Pons (tissue), 1 donor: ENCODE data around the gene CDH13.

Source experiments
- DNase-seq: peaks from one replicate; pipeline ENCODE4 v3.0.0-alpha.2; 2016; ENCODE audit warnings: low spot score

CDH13 gene

GRCh38 chr16:83515395-83515794, 888.6 kb downstream of the CDH13 start:
- no peak for DNase-seq

GRCh38 chr16:83516931-83517330, 890.2 kb downstream of the CDH13 start:
- DNase-seq: no peak

- no peak for DNase-seq
These were observed 890.6 kb downstream of the CDH13 start for GRCh38 chr16:83517398-83517797.

GRCh38 chr16:83520596-83520995, 893.8 kb downstream of the CDH13 start:
- DNase-seq: no peak

GRCh38 chr16:83530293-83530692, 903.5 kb downstream of the CDH13 start:
- no peak for DNase-seq

GRCh38 chr16:83532634-83533033, 905.9 kb downstream of the CDH13 start:
- no peak for DNase-seq

- no peak for DNase-seq
These were observed 906.4 kb downstream of the CDH13 start for GRCh38 chr16:83533193-83533592.

GRCh38 chr16:83538707-83539106, 911.9 kb downstream of the CDH13 start:
- DNase-seq: no peak

- no peak for DNase-seq
These were observed 913.1 kb downstream of the CDH13 start for GRCh38 chr16:83539736-83540490.

- no peak for DNase-seq
These were observed 914.5 kb downstream of the CDH13 start for GRCh38 chr16:83541231-83541630.

- no peak for DNase-seq
These were observed 915.7 kb downstream of the CDH13 start for GRCh38 chr16:83542491-83542890.

- DNase-seq: no peak
These were observed 922.8 kb downstream of the CDH13 start for GRCh38 chr16:83549316-83550182.

- DNase-seq: no peak
These were observed 923.4 kb downstream of the CDH13 start for GRCh38 chr16:83550183-83550569.

GRCh38 chr16:83552228-83552627, 925.5 kb downstream of the CDH13 start:
- DNase-seq: no peak

- no peak for DNase-seq
These were observed 926.2 kb downstream of the CDH13 start for GRCh38 chr16:83552930-83553329.

- DNase-seq: no peak
These were observed 927.3 kb downstream of the CDH13 start for GRCh38 chr16:83554096-83554495.

GRCh38 chr16:83554540-83554939, 927.8 kb downstream of the CDH13 start:
- no peak for DNase-seq

GRCh38 chr16:83561876-83562275, 935.1 kb downstream of the CDH13 start:
- no peak for DNase-seq

GRCh38 chr16:83568345-83568744, 941.6 kb downstream of the CDH13 start:
- no peak for DNase-seq

- DNase-seq: no peak
These were observed 947.6 kb downstream of the CDH13 start for GRCh38 chr16:83574388-83574787.

- no peak for DNase-seq
These were observed 950.4 kb downstream of the CDH13 start for GRCh38 chr16:83577078-83577745.

GRCh38 chr16:83578171-83578570, 951.4 kb downstream of the CDH13 start:
- DNase-seq: no peak

- DNase-seq: no peak
These were observed 952.3 kb downstream of the CDH13 start for GRCh38 chr16:83579027-83579426.
